ENCODE results near the gene TLR10. TPM values are rescaled to one million over a fixed set of nuclear protein-coding genes. Genes with fewer than 3 reads are reported as not detected.

Gene TLR10
- total RNA-seq, 4 donors from 2014 or later = 0.09 to 0.38 (median 0.38) TPM; not detected in 1

DNA sequence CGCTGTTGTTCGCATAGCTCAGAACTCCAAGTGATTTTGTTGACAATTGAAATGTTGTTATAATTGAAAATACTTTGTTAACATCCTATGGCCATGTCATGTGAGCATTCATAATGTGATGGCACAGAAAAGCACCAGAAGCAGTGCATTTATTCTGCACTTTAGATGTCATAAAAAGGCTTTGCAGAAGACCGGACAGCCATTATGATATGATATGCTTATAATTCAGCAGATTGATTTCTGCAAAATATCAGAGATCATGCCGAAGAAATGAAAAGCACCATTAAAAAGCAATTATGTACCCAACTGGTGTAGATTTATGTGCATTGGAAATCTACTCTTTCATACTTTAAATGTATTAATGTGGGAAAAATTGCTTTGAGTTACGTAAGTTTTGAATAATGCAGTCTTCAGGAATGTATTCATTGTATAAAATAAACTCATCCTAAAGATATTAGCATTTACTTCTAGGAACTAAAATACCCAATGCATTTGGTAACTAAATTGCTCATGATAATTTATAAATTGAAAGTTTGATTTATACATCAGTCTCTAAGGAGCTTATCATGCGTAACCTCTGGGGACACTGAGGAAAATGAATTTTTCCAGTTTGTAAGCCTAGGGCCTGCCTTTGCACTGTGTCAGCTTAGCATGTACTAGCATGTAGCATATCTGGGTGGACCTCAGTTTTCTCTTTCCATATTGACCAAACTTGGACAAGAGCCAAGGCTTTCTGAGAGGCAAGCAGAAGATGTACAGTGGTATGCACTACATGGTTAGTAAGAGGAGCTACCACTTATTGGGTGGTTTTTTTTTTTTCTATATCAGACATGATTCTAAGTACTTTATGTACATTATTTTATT is 43.6 kb downstream of the TLR10 start:
- no peak for DNase-seq
- Histone ChIP-seq H3K27ac (no peak overlapping the region), H3K9me3 (no peaks in the 10 kb centered on the region), H3K27me3 (no peaks in the 10 kb centered on the region), H3K36me3 (no peaks in the 10 kb centered on the region), H3K4me3 (no peak overlapping the region), H3K4me1 (peaks cover 0 to 18% (median 4%) of the 10 kb centered on the region in 3 donors)
- intact Hi-C loops (cut with DNase I) = no loop called here
- WGBS, 2 donors = 89 to 93% methylated on average over 6 of the region's 6 CpGs
- TF ChIP-seq CTCF (IDR thresholded peaks at IDR 0.05) = no peak
- TF ChIP-seq POLR2A (IDR thresholded peaks at IDR 0.05) = no peak

- intact Hi-C loops (cut with DNase I) = no loop called here
- peaks cover 0 to 26% (median 8%) of the 10 kb centered on the region in 3 donors for H3K4me1 ChIP-seq
- H3K27ac ChIP-seq = no peak overlapping the region
- no peak for DNase-seq
- no peak for TF ChIP-seq CTCF (IDR thresholded peaks at IDR 0.05)
- no peak for TF ChIP-seq POLR2A (IDR thresholded peaks at IDR 0.05)
- H3K9me3 ChIP-seq = no peaks in the 10 kb centered on the region
- no peak overlapping the region for H3K4me3 ChIP-seq
- no peaks in the 10 kb centered on the region for H3K27me3 ChIP-seq
- H3K36me3 ChIP-seq = no peaks in the 10 kb centered on the region
- 84 to 94% methylated on average over 3 of the region's 3 CpGs for WGBS, 2 donors
These were observed 46.9 kb downstream of the TLR10 start for GRCh38 chr4:38735870-38736269.

DNA sequence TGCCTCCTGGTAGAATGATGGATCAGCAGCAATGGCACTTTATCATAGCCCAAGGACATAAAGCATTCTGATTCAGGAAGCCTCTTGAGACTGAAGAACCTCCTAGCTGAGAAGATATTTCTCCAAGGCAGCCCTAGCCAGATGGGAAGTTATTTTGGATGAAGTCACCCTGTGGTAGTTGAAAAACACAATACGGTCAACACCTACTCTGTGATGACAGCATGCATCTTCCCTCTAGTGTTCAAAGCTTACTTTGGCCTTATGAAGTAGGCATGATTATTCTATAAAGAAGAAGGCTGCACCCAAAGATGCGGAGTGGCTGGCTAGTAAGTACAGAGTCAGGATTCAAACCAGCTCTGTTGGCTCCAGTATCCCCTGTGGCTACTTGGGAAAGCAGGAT is 47.9 kb downstream of the TLR10 start:
- no peaks in the 10 kb centered on the region for H3K36me3 ChIP-seq
- H3K4me1 ChIP-seq = peaks cover 2 to 31% (median 12%) of the 10 kb centered on the region in 3 donors
- no peaks in the 10 kb centered on the region for H3K27me3 ChIP-seq
- H3K9me3 ChIP-seq = no peaks in the 10 kb centered on the region
- H3K4me3 ChIP-seq = no peak overlapping the region
- no peak overlapping the region for H3K27ac ChIP-seq
- DNase-seq = no peak
- TF ChIP-seq POLR2A (IDR thresholded peaks at IDR 0.05) = no peak
- peak in 1 of 6 experiments; percentile 4 for TF ChIP-seq CTCF (IDR thresholded peaks at IDR 0.05)
- intact Hi-C loops (cut with DNase I) = loop anchor here (5.0 kb wide), 1 partner anchor 553 kb away; no protein-coding TSS in a partner anchor
- 59 to 75% methylated on average over 2 of the region's 2 CpGs for WGBS, 2 donors

GRCh38 chr4:38734446-38734845 is 48.3 kb downstream of the TLR10 start:
- Histone ChIP-seq H3K27me3 (no peaks in the 10 kb centered on the region), H3K4me3 (no peak overlapping the region), H3K27ac (no peak overlapping the region), H3K4me1 (peaks cover 2 to 31% (median 12%) of the 10 kb centered on the region in 3 donors), H3K36me3 (no peaks in the 10 kb centered on the region), H3K9me3 (no peaks in the 10 kb centered on the region)
- TF ChIP-seq POLR2A (IDR thresholded peaks at IDR 0.05) = no peak
- TF ChIP-seq CTCF (IDR thresholded peaks at IDR 0.05) = no peak
- 30 to 38% methylated on average over 4 to 5 of the region's 5 CpGs for WGBS, 2 donors
- intact Hi-C loops (cut with DNase I) = loop anchor here (5.0 kb wide), 1 partner anchor 552 kb away; no protein-coding TSS in a partner anchor
- no peak for DNase-seq

DNA sequence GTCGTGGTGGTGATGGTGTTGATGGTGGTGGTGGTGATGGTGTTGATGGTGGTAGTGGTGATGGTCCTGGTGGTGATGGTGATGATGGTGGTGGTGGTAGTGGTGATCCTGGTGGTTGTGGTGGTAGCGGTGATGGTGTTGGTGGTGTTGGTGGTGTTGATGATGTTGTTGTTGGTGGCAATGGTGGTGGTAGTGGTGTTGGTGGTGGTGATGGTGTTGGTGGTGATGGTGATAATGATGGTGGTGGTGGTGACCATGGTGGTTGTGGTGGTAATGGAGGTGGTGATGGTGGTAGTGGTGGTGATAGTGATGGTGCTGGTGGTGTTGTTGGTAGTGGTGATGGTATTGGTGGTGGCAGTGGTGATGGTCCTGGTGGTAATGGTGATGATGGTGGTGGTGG is 49.1 kb downstream of the TLR10 start:
- no peak for DNase-seq
- Histone ChIP-seq H3K9me3 (no peaks in the 10 kb centered on the region), H3K4me1 (peaks cover 8 to 38% (median 12%) of the 10 kb centered on the region in 3 donors), H3K27ac (no peak overlapping the region), H3K4me3 (no peak overlapping the region), H3K36me3 (no peaks in the 10 kb centered on the region), H3K27me3 (no peaks in the 10 kb centered on the region)
- 79 to 90% methylated on average over 2 of the region's 2 CpGs for WGBS, 2 donors
- intact Hi-C loops (cut with DNase I) = loop anchor here (5.0 kb wide), 1 partner anchor 551 kb away; no protein-coding TSS in a partner anchor
- TF ChIP-seq CTCF (IDR thresholded peaks at IDR 0.05) = no peak
- no peak for TF ChIP-seq POLR2A (IDR thresholded peaks at IDR 0.05)

Data from esophagus squamous epithelium (tissue), 5 donors.